Cerebellar nuclear complex (tissue), 1 donor: ENCODE results near the gene MILR1.
"Not testable (repeated sequence)": the region's sequence is repeated elsewhere in the genome, so short reads cannot be mapped to it uniquely, and the experiment has no call there.

ENCODE experiments used
- DNase-seq, 2 experiments: peaks; one replicate each; lab custom pipeline; 2025; lab: John Stamatoyannopoulos, UW

Gene MILR1, protein sequence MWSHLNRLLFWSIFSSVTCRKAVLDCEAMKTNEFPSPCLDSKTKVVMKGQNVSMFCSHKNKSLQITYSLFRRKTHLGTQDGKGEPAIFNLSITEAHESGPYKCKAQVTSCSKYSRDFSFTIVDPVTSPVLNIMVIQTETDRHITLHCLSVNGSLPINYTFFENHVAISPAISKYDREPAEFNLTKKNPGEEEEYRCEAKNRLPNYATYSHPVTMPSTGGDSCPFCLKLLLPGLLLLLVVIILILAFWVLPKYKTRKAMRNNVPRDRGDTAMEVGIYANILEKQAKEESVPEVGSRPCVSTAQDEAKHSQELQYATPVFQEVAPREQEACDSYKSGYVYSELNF

DNA sequence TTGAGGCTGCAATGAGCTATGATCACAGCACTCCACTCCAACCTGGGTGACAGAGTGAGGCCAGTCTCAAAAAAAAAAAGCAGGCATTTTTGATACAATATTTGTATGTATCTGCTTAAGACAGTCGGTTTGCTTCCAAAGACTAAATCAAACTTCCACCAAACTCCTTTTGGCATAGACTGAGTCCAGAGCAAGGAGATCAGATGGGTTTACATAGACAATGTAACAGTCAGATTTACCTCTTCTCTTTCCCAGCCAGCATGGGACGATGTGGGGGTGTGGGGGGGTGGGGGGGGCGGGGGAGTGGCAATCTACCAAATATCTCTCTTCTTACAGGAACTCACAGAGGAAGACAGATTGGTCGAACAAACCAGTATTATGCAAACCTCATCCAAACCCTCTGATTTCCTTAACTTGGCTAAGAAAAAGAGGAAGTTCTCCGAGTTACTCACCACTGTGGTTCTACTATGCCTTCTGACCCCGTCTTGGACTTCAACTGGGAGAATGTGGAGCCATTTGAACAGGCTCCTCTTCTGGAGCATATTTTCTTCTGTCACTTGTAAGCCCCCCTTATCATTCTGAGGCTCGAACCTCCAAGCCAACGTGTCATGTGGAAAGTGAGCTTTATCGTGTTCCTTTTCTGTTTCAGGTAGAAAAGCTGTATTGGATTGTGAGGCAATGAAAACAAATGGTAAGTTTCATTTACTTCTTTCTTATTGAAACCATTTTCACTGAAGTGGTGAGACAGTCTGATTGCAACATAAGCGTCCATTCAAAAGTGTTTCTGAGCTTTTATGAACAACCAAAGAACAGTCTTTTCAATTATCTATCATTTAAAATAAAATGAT lies at the start of gene MILR1:
Gene MILR1 (plus strand): TSS at position 451 of the 848 bp plus-strand sequence. CDS start 54 bp downstream, at position 505.
- DNase-seq, result no peak

DNA sequence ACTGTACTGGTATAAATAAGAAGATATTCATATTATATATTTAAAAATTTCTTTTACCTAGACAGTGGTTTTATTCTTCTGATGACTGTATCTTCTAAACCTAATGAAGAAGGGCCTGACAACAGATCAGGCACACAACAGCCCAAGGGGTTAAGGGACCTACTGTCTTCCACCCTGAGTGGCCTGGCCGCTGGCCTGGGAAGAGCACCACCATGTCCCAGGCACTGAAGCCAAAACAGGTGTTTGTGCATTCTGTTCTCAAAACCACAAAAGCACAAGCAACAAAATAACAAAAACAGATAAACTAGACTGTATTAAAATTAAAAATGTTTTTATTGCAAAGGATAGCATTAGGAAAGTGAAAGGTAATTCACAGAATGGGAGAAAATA lies 49.2 kb upstream of the MILR1 start:
- DNase-seq, result no peak

DNA sequence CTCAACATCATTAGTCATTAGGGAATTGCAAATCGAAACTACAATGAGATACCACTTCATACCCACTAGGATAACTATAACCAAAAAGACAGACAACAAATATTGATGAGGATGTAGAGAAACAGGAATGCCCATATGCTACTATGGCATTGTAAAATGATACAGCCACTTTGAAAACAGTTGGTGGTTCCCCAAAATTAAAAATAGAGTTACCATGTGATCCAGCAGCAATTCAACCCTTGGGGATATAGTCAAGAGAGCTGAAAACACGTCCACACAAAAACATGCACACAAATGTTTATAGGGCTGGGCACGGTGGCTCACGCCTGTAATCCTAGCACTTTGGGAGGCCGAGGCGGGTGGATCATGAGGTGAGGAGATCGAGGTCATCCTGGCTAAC lies 48.3 kb upstream of the MILR1 start:
- no peak for DNase-seq

DNA sequence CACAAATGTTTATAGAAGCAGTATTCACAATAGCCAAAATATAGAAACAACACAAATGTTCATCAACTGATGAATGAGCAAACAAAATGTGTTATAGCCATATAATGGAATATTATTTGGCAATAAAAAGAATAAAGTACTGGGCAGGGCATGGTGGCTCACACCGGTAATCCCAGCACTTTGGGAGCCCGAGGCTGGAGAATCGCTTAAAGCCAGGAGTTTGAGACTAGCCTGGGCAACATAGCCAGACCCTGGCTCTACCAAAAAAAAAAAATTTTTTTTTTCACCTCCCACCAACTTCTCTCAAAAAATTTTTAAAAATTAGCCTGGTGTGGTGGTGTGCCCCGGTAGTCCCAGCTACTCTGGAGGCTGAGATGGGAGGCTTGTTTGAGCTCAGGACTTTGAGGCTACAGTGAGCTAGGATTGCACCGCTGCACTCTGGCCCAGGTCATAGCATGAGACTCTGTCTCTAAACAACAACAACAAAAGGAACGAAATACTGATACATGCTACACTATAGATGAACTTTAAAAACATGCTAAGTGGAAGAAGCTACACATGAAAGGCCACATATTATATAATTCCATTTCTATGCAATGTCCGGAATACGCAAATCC lies 47.6 kb upstream of the MILR1 start:
- no peak for DNase-seq

DNA sequence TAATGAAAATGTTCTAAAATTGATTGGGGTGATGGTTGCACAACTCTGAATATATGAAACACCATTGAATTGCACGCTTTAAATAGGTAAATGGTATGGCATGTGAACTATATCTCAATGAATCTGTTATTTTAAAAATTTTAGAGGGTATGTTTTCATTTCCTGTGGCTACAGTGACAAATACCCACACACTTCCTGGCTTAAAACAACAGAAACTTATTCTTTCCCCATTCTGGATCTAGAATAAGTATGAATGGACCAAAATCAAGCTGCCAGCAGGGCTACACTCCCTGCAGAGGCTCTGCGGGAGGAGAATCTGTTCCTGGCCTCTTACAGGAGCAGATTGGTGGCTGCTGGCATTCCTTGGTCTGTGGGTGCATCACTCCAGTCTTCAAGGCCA lies 47.0 kb upstream of the MILR1 start:
- no peak for DNase-seq

DNA sequence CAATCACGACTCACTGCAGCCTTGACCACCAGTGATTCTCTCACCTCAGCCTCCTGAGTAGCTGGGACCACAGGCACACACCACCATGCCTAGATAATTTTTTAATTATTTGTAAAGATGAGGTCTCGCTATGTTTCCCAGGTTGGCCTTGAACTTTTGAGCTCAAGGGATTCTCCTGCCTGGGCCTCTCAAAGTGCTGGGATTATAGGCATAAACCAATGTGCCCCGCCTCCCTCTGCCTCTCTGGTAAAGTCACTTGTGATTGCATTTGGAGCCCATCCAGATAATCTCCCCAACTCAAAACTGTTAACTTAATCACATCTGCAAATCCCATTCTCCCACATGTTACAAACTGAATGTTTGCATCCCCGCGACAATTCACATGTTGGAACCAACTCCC lies 46.4 kb upstream of the MILR1 start:
- DNase-seq, result no peak

DNA sequence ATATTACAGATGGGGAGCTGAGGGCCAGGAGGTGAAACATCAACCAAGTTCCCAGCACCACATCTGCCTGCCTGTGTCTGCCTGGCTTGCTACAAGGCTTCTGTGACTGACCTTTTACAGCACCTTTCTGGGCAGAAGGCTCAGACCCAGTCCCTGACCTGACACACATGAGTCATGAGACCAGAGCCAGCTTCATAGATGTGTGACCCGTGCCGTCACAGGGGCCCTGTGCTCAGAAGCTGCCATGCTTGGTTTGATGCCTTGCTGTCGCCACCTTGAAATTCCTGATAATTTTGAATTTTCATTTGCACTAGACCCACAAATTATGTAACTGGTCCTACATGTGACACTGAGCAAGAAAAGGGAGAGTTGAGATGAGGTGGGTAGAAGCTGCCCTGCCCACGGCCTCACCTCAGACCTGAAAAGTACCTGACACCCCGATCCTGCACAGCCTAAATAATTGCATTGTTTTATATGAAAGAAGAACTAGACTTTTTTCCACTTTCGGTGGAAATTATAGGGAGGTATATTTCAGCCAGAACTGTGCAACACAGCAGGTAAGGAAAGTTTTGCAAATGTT lies 44.9 kb upstream of the MILR1 start:
- DNase-seq, result no peak

DNA sequence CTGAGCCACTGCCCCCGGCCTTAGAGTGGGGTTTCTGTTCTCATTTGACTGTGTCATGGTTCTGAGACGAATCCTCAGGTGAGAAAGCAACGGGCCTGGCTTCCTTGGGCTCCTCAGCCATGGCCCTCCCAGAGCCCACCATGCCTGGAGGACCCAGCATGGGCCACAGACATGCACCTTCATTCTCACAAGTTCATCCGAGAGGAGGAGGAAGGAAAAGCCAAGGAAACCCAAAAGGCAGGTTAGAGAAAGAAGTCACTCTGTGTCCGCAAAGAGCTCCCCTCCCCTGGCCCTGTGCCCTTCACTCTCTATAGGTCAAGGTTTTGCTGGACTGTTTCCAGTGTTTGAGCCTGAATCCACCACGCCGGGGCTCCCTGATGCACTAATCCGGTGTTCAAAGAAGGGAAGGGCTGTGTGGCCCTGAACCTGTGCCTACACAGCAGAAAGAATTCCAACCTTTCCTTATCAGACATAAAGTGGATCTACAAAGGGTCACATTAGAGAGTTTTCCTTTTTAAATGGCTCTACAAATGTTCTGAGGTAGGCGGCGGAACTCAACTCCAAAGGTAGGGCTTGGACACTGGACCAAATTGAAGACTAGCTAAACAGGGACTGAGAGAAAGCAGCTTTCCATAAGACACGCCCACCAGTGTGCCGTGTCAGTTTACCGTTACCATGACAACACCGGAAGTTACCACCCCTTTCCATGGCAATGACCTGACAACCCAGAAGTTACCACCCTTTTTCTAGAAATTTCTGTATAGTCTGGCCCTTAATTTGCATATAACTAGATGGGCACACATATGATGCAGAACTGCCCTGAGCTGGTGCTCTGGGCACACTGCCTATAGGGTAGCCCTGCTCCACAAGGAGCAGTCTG lies 42.4 kb upstream of the MILR1 start:
- no peak for DNase-seq

DNA sequence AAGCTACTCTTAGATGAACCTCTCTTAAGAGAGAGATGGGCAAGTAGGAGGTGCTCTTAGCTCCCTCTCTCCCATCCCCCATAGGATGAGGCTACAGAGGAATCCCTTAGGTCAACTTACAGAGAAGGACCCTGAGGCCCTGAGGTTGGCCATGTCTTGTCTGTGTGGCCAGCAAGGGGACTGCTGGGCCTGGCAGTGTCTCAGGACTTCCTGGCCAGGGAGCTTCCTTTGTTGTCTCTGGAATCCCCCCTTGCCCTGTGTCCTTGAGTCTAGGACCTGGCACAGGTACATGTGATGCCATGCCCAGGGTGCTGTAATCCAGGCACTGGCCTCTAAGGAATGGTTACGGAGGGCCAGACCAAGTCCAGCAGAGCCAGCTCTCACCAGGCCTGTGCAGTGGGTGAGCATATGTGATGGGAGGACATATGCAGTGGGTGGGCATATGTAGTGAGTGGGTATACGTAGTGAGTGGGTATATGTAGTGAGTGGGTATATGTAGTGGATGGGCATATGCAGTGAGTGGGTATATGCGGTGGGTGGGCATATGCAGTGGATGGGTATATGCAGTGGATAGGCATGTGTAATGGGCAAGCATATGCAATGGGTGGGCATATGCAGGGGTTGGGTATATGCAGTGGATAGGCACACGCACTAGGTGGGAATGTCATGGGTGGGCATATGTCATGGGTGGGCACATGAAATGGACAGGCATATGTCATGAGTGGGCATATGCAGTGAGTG lies 38.0 kb upstream of the MILR1 start:
- DNase-seq, result no peak

DNA sequence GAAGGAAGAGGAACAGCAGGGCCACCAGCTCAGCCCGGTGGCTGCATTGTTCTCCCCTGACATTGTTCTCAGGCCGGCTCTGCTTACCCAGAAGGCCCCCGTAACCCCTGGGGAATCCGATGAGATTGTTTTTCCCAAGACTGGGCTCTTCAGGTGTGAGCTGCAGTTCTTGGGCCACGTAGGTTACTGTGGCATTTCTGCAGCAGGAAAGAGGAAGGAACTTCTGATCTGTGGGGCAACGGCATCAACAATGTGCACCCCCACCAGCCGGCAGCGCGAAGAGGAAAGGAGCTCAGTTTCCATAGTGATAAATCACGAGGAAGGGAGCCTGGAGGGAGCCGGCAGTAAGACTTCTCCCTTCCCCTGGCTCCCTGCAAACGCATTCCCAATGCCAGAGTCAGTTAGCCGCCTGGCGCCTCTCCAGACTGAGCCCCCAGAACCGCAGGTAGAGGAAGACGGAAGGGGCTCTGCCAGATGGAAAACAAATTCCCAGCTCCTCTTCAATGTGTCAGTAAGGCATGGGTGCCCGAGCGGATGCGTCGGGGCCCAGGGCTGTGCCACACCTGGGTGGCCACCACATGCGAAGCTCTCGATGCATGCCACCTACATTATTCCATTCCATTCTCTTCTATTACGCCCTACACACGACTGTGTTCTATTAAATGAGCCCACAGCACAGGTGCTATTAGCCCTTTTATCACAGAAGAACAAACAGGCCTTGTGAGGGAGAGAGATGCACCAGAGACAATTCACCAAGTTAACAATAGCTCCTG lies 36.7 kb upstream of the MILR1 start:
- DNase-seq, result no peak

DNA sequence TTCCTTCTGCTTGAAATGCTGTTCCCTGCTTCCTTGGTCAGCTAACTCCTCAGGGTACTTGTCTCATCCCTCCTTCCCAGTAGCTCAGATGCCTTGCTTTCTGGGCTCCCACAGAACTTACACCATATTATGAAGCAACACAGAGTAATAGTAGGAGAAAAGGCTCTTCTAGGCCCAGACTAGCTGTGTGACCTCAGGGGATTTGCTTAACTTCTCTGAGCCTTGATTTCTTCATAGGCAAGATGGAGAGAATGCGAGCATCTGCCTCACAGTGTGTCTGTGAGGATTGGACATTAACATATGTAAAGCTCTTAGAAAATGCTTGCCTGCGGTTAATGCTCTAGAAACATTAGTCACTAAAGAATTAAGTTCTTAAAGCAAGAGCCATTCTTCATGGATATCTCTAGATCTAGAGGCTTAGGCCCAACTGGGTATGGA lies 36.0 kb upstream of the MILR1 start:
- no peak for DNase-seq

DNA sequence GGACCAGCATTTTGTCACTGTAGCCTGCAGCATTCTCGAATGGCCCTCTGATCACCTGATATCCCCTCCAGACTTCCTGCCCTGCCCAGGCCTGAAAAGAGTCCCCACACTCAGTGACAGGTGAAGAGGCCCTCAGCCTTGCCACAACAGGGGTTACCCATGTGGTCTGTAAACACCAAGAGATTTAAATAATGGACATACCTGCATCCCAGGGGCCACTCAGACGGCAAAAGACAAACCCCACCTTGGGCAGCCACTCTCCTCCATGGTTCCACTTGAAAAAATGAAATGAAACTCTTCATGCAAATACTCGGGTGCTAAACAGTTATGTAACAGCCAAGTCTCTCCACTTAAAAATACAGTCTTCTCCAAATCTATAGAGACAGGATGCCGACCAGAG lies 35.4 kb upstream of the MILR1 start:
- DNase-seq, result no peak

DNA sequence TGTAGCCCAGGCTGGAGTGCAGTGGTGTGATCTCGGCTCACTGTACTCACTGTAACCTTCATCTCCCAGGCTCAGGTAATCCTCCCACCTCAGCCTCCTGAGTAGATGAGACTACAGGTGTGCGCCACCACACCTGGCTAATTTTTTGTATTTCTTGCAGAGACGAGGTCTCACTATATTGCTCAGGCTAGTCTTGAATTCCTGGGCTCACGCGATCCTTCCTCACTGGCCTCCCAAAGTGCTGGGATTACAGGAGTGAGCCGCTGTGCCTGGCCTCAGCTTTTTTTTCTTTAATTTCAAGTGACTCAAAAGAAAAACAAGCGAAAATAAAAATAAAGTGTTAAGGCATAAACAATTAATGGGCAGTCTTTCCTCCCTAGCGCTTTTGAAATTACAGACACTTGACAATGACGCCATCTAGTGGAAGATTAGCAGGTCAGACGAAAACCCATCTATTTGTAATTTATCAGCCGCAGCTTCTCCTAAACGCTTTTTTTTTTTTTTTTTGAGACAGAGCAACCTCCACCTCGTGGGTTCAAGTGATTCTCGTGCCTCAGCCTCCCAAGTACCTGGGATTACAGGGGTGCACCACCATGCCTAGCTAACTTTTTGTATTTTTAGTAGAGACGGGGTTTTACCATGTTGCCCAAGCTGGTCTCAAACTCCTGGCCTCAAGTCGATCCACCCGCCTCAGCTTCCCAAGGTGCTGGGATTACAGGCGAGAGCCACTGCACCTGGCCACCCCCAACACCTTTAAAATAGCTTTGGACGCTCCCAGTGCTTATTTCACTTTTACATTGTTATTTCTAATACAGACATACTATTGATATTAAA lies 30.2 kb upstream of the MILR1 start:
- DNase-seq, result no peak

DNA sequence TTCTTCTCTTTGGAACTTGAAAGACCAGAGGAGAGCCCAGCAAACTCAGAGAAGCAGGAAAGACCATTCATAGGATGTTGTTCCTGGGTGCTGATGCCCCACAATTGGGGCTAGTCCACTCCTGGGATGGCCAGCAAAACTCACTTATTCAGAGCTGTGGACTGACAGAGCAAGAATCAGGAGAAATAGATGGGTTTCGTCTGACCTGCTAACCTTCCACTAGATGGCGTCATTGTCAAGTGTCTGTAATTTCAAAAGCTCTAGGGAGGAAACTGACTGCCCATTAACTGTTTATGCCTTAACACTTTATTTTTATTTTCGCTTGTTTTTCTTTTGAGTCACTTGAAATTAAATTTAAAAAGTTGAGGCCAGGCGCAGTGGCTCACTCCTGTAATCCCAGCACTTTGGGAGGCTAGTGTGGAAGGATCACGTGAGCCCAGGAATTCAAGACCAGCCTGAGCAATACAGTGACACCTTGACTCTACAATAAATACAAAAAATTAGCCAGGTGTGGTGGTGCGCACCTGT lies 28.7 kb upstream of the MILR1 start:
- no peak for DNase-seq

DNA sequence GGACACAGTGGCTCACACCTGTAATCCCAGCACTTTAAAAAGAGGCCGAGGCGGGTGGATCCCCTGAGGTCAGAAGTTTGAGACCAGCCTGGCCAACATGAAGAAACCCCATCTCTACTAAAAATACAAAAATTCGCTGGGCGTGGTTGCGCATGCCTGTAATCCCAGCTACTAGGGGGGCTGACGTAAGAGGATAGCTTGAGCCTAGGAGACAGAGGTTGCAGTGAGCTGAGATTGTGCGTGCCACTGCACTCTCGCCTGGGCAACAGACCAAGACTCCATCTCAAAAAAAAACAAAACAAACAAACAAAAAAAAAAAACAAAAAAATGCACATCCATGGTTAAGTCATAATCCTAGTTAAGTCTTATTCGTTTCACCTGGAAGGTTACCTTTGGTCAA lies 26.8 kb upstream of the MILR1 start:
- DNase-seq, result not testable (repeated sequence)

DNA sequence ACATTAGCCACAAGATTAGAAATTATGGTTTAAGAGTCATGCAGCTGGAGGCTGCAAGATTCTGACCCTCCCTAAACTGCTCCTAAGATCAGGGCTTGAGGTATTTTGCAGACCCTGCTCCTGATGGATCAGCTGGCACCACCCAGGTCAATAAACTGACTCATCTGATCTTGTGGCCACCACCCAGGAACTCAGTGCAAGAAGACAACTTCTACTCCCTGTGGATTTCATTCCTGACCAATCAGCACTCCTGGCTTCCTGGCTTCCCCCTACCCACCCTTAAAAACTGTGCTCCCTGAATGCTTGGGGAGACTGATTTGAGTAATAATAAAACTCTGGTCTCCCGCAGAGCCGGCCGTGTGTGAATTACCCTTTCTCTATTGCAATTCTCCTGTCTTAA lies 25.0 kb upstream of the MILR1 start:
- no peak for DNase-seq

DNA sequence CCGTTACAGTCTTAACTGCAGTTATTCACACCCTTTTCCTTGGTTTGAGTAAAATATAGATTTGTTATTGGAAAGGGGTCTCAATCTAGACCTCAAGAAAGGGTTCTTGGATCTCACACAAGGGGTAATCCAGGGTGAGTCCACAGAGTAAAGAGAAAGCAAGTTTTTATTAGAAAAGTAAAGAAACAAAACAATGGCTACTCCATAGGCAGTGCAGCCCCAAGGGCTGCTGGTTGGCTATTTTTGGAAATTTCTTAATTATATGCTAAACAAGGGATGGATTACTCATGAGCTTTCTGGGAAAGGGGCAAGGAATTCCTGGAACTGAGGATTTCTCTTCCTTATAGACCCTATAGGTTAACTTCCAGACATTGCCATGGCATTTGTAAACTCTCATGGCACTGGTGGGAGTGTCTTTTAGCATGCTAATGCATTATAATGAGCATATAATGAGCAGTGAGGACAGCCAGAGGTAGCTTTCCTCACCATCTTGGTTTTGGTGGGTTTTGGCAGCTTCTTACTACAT lies 24.5 kb upstream of the MILR1 start:
- no peak for DNase-seq

DNA sequence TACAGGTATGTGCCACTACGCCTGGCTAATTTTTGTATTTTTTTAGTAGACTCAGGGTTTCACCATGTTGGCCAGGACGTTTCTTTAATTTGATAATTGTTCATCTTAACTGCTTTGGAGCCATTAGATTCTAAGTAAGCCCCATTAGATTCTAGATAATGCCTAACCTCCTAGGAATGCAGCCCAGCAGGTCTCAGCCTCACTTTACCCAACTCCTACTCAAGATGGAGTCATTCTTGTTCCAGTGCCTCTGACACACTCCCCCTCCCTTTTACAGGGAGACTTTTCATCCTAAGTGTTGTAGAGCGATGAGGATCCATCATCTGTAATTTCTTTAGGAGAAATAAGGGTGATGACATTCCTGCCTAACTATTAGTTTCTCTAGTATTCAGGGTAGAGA lies 23.7 kb upstream of the MILR1 start:
- DNase-seq, result no peak

DNA sequence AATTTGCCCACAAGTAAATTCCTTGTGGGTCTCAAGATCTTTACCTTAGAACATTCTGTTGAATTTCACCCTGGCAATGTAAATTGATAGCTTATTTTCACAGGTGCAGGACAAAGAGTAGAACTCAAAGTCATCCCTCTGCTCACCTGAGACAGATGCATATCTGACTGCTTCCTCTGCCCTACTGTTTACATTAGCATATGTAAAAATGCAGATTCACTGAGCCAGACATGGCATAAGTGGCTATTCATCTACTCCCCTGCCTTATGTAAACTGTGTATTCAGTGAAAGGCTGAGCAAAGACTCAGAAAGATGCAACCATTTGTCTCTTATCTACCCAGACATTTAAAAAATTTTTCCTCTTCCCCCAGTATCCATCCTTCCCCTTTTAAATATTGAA lies 22.3 kb upstream of the MILR1 start:
- no peak for DNase-seq
